ENCODE measurements around the gene CAMSAP2. TPM values are rescaled to one million over a fixed set of nuclear protein-coding genes. Genes with fewer than 3 reads are reported as not detected.

The CAMSAP2 gene
- total RNA-seq, 2 donors from 2014 or later: 8.8 to 19.1 TPM

DNA sequence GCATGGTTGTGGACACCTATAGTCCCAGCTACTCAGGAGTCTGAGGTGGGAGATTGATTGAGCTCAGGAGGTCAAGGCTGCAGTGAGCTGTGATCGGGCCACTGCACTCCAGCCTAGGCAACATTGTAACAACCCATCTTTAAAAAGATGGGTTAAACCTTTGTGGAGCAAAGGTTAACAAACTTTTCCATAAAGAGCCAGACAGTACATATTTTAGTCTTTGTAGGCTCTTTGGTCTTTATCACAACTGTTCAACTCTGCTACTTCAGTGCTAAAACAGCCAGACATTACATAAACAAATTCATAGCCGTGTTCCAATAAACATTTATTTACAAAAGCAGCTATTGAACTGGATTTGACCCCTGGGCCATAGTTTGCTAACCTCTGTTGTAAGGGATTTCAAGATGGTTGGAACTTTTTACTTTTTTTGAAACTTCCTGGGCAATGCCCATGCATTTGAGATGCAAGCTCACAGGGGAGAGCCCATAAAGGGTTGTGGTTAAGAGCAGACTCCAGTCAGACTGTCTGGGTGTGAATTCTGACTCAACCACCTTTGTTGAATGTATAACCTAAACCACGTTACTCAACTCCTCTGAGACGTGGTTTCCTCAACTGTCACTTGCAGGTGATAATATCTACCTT lies 166.8 kb downstream of the CAMSAP2 start:
- intact Hi-C loops (cut with DNase I): no loop called here
- Histone ChIP-seq H3K27me3 (no peaks in the 10 kb centered on the region), H3K4me1 (peaks cover 6% of the 10 kb centered on the region), H3K9me3 (no peaks in the 10 kb centered on the region), H3K27ac (no peak overlapping the region), H3K36me3 (replicated peaks in 1 of 2; ENCODE audit: insufficient read depth in 1 of 2, low read depth in 2 of 2) (peaks cover 11 to 15% of the 10 kb centered on the region in 2 donors), H3K4me3 (no peak overlapping the region)
- ATAC-seq (no peak), DNase-seq (no peak)
- 61 to 69% methylated on average over 4 of the region's 4 CpGs for WGBS, 2 donors
- TF ChIP-seq POLR2A (IDR thresholded peaks at IDR 0.05) (no peak), CTCF (IDR thresholded peaks at IDR 0.05) (no peak)

GRCh38 chr1:200906491-200906890 lies 167.8 kb downstream of the CAMSAP2 start:
- WGBS, 2 donors: 73 to 76% methylated on average over 2 of the region's 2 CpGs
- intact Hi-C loops (cut with DNase I): no loop called here
- DNase-seq (no peak), ATAC-seq (no peak)
- no peak overlapping the region for H3K4me3 ChIP-seq
- peaks cover 6% of the 10 kb centered on the region for H3K4me1 ChIP-seq
- H3K36me3 ChIP-seq (replicated peaks in 1 of 2; ENCODE audit: insufficient read depth in 1 of 2, low read depth in 2 of 2): peaks cover 6 to 15% of the 10 kb centered on the region in 2 donors
- H3K27me3 ChIP-seq: no peaks in the 10 kb centered on the region
- no peak for TF ChIP-seq CTCF (IDR thresholded peaks at IDR 0.05)
- TF ChIP-seq POLR2A (IDR thresholded peaks at IDR 0.05): no peak
- no peaks in the 10 kb centered on the region for H3K9me3 ChIP-seq
- H3K27ac ChIP-seq: no peak overlapping the region

DNA sequence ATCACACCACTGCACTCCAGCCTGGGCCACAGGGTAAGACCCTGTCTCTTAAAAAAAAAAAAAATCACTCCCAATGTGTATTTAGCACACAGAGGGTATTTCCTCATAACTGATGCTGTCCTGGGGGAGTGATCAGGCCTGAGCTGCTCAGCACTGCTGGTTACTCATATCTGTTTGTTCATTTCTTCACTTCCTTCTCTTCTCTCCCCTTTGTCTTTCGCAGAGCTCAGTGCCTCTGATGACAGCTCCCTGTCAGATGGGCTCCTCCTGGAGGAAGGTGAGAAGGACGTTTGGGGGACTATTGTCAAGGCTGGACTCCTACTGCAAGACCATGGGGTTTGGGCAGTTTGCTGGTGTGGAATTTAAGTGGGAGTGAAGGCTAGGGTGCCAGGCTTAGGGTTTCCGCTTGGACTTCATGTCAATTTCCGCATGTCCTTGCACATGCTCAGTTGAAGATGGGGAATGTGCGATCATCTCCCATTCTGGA lies 169.0 kb downstream of the CAMSAP2 start:
- H3K27ac ChIP-seq: no peak overlapping the region
- intact Hi-C loops (cut with DNase I): no loop called here
- peaks cover 6% of the 10 kb centered on the region for H3K4me1 ChIP-seq
- TF ChIP-seq POLR2A (IDR thresholded peaks at IDR 0.05) (no peak), CTCF (IDR thresholded peaks at IDR 0.05) (no peak)
- no peaks in the 10 kb centered on the region for H3K9me3 ChIP-seq
- no peak overlapping the region for H3K4me3 ChIP-seq
- peaks cover 6 to 18% of the 10 kb centered on the region in 2 donors for H3K36me3 ChIP-seq (replicated peaks in 1 of 2; ENCODE audit: insufficient read depth in 1 of 2, low read depth in 2 of 2)
- DNase-seq (no peak), ATAC-seq (no peak)
- 78% methylated on average over 5 of the region's 5 CpGs for WGBS, 2 donors
- no peaks in the 10 kb centered on the region for H3K27me3 ChIP-seq

- Histone ChIP-seq H3K27me3 (no peaks in the 10 kb centered on the region), H3K4me1 (peaks cover 6% of the 10 kb centered on the region), H3K36me3 (replicated peaks in 1 of 2; ENCODE audit: insufficient read depth in 1 of 2, low read depth in 2 of 2) (peaks cover 6 to 24% of the 10 kb centered on the region in 2 donors), H3K27ac (no peak overlapping the region), H3K9me3 (no peaks in the 10 kb centered on the region), H3K4me3 (no peak overlapping the region)
- no peak for ATAC-seq
- 77 to 83% methylated on average over 6 of the region's 6 CpGs for WGBS, 2 donors
- TF ChIP-seq CTCF (IDR thresholded peaks at IDR 0.05) (no peak), POLR2A (IDR thresholded peaks at IDR 0.05) (no peak)
- no peak for DNase-seq
- intact Hi-C loops (cut with DNase I): no loop called here
Observed at GRCh38 chr1:200908191-200908868, 169.6 kb downstream of the CAMSAP2 start.
